DOHH2 (cell line): ENCODE results near the gene CEL.

ENCODE experiments used
- EZH2phosphoT487 ChIP-seq: fragments of 200-600 bp; sonication (generic); IDR thresholded peaks from 2 replicates; pipeline ENCODE4 v1.6.1; 2017; ENCODE audit warnings: borderline replicate concordance, mild to moderate bottlenecking, antibody characterized with exemption, low read length, moderate library complexity, mixed read lengths
- TF ChIP-seq, protein P1 (sequence below): fragments of 200-600 bp; sonication (generic); IDR thresholded peaks from one replicate; pipeline ENCODE4 v1.5.1; 2014; ENCODE audit warnings: antibody characterized with exemption, mild to moderate bottlenecking, low read depth, low read length; ENCODE audit not compliant: poor library complexity, severe bottlenecking

DNA sequence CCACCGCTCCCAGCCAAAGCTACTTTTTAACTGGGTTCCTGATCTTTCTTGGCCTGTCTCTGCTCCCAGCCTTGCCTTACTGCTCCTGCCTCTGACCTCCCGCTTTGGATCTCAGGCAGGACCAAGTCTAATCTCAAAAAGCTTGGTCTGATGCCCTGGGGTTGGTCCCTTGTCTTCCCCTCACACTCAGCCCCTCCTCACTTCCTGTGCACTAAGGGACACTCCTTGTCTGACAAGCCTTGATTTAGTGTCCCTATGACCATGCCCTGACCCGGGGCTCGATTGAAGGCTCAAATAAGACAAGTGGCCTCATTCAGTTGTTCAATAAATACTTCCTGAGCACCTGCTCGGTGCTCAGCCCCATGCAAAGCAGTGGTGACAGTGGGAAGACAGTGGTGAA, 34.6 kb upstream of the CEL start:
- TF ChIP-seq, protein P1, sequence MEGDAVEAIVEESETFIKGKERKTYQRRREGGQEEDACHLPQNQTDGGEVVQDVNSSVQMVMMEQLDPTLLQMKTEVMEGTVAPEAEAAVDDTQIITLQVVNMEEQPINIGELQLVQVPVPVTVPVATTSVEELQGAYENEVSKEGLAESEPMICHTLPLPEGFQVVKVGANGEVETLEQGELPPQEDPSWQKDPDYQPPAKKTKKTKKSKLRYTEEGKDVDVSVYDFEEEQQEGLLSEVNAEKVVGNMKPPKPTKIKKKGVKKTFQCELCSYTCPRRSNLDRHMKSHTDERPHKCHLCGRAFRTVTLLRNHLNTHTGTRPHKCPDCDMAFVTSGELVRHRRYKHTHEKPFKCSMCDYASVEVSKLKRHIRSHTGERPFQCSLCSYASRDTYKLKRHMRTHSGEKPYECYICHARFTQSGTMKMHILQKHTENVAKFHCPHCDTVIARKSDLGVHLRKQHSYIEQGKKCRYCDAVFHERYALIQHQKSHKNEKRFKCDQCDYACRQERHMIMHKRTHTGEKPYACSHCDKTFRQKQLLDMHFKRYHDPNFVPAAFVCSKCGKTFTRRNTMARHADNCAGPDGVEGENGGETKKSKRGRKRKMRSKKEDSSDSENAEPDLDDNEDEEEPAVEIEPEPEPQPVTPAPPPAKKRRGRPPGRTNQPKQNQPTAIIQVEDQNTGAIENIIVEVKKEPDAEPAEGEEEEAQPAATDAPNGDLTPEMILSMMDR, result no peak
- no peak for TF ChIP-seq EZH2phosphoT487
